ENCODE measurements around the gene GRID2. TPM values are rescaled to one million over a fixed set of nuclear protein-coding genes. Genes with fewer than 3 reads are reported as not detected.

Gene GRID2
- total and polyA plus RNA-seq, 9 of the 15 experiments (the other 6 are each of a cell fraction or from before 2014, with no cell fraction given): 0.04 TPM; not detected in 7

DNA sequence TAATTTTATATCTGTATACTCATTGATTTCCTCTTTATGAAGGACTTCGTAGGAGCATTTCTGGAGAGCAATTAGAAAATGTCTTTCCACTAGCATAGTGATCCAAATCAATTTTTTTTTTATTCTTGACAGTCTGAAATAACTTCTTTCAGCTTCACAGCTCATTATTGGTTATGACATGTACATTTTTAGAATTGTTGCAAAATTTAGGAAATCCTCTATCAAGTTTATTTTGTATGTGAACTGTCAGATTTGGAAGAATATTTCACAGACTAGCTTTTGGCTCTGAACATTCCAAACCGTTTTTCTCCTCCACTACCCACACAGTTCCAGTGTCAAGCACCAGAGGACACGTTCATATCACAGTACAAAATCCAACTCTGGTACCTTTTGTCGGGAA, 1275.2 kb downstream of the GRID2 start (continued):
- TF ChIP-seq, protein P1, sequence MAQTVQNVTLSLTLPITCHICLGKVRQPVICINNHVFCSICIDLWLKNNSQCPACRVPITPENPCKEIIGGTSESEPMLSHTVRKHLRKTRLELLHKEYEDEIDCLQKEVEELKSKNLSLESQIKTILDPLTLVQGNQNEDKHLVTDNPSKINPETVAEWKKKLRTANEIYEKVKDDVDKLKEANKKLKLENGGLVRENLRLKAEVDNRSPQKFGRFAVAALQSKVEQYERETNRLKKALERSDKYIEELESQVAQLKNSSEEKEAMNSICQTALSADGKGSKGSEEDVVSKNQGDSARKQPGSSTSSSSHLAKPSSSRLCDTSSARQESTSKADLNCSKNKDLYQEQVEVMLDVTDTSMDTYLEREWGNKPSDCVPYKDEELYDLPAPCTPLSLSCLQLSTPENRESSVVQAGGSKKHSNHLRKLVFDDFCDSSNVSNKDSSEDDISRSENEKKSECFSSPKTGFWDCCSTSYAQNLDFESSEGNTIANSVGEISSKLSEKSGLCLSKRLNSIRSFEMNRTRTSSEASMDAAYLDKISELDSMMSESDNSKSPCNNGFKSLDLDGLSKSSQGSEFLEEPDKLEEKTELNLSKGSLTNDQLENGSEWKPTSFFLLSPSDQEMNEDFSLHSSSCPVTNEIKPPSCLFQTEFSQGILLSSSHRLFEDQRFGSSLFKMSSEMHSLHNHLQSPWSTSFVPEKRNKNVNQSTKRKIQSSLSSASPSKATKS (CRISPR knock-in tag; IDR thresholded peaks at IDR 0.05): no peak
- TF ChIP-seq TEAD1 (CRISPR knock-in tag; IDR thresholded peaks at IDR 0.05): no peak

- H3K4me3 ChIP-seq: no peak overlapping the region
- TF ChIP-seq SNIP1 (IDR thresholded peaks at IDR 0.05; ENCODE audit: low read depth): no peak
- TF ChIP-seq MBD2 (IDR thresholded peaks at IDR 0.05; ENCODE audit: borderline replicate concordance, low read depth): no peak
- no peak for TF ChIP-seq SMARCA4 (IDR thresholded peaks at IDR 0.05)
- no peak for TF ChIP-seq ELF1 (tag; IDR thresholded peaks at IDR 0.05)
- no peak for TF ChIP-seq CBX8 (IDR thresholded peaks at IDR 0.05; ENCODE audit: borderline replicate concordance, extremely low read depth, low read depth, low read length, poor library complexity, severe bottlenecking)
- TF ChIP-seq CEBPG (CRISPR knock-in tag; IDR thresholded peaks at IDR 0.05): no peak
- no peak for TF ChIP-seq CEBPG (tag; conservative IDR thresholded peaks at IDR 0.05 in 1 of 2, IDR thresholded peaks at IDR 0.05 in 1 of 2)
- H3K27ac ChIP-seq (ENCODE audit: extremely low read depth, low read depth, low read length): no peak overlapping the region
- no peak for DNase-seq (ENCODE audit: extremely low read depth in 1 of 4, low spot score in 3 of 4)
- no peaks in the 10 kb centered on the region for H3K27me3 ChIP-seq (ENCODE audit: control insufficient read depth in 2 of 2, insufficient read depth in 2 of 2, low read length in 2 of 2)
- ChIA-PET POLR2A (no interaction called here), CTCF (ENCODE audit: low intra/inter-chr PET ratio) (no interaction called here)
- H3K36me3 ChIP-seq (ENCODE audit: control insufficient read depth, insufficient read depth, low read length): no peaks in the 10 kb centered on the region
- BruUV-seq (replicated peaks): no TSS peak
- no peaks in the 10 kb centered on the region for H3K79me2 ChIP-seq (ENCODE audit: control insufficient read depth, insufficient read depth, low read length)
- no peaks in the 10 kb centered on the region for H4K20me1 ChIP-seq (replicated peaks; ENCODE audit: control insufficient read depth, insufficient read depth, low read length)
- H3K9me3 ChIP-seq (replicated peaks; ENCODE audit: control insufficient read depth, insufficient read depth, low read depth, low read length): no peaks in the 10 kb centered on the region
- no peak overlapping the region for H3K9ac ChIP-seq (ENCODE audit: insufficient read depth in 1 of 2, low read depth in 2 of 2, low read length in 2 of 2)
- intact Hi-C loops (cut with micrococcal nuclease) (no loop called here), in situ Hi-C loops (cut with MboI) (no loop called here)
- H3K4me1 ChIP-seq (replicated peaks in 1 of 2; ENCODE audit: control insufficient read depth in 2 of 2, insufficient read depth in 2 of 2, low read length in 2 of 2): no peaks in the 10 kb centered on the region
- FAIRE-seq: no peak
- WGBS (ENCODE audit: insufficient coverage, low coverage, missing lambda C conversion rate): 0% methylated on average over 1 of the region's 1 CpG
- H3K4me2 ChIP-seq (ENCODE audit: insufficient read depth, low read length): no peak overlapping the region
- ATAC-seq: no peak
- H2AFZ ChIP-seq (ENCODE audit: low read depth, low read length): no peak overlapping the region
- no peaks in the 10 kb centered on the region for H3K9me1 ChIP-seq (ENCODE audit: control insufficient read depth, insufficient read depth, low read length)
These were observed 1301.4 kb downstream of the GRID2 start for GRCh38 chr4:93605163-93605562.
